AG20443 (cell line): Measurements from ENCODE around the gene UCHL5.
"Not testable (repeated sequence)": the region's sequence is repeated elsewhere in the genome, so short reads cannot be mapped to it uniquely, and the experiment has no call there.

Experiments used
- DNase-seq: peaks from one replicate; pipeline ENCODE4 v3.0.0; 2012; ENCODE audit warnings: low spot score, mixed read lengths

Gene UCHL5

DNA sequence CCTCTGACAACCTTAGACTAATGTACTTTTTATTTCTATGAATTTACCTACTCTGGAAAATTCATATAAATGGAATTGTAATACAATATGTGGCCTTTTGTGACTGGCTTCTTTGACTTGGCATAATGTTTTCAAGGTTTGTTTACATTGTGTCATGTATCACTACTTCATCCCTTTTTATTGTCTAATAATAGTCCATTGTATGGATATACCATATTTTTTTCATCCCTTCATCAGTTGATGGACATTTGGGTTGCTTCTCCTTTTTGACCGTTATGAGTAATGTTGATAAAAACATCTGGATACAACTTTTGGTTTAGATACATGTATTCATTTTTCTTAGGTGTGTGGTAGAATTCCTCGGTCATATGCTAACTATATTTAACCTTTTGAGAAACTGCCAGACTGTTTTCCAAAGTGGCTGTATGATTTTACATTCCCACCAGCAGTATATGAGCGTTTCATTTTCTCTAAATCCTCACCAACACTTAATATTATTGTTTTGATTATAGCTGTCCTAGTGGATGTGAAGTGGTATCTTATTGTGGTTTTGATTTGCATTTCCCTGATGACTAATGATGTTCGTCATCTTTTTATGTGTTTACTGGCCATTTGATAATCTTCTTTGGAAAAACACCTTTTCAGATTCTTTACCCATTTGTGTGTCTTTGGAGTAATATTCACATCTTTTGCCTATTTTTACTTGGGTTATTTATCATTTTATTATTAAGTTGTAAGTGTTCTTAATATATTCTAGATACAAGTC lies 3.7 kb upstream of the UCHL5 start:
- no peak for DNase-seq

DNA sequence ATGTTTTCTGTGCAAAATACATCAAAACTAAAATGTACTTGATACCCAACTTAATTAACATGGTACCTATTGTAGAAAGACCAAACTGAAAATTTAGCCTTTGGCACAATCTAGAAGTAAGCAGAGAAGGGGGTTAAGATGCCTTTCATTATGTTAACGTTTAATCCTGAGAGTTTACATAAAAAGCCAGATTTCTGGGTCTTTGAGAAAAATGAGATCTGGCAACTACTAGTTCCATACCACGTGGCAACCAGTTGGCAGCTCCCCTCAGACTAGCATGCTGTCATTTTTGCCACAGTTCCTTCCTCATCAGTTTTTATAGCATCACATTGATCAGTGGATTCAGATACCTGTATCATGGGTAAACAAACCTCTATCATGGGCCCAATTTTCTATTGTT lies 1.8 kb upstream of the UCHL5 start:
- peak; percentile 17 for DNase-seq

DNA sequence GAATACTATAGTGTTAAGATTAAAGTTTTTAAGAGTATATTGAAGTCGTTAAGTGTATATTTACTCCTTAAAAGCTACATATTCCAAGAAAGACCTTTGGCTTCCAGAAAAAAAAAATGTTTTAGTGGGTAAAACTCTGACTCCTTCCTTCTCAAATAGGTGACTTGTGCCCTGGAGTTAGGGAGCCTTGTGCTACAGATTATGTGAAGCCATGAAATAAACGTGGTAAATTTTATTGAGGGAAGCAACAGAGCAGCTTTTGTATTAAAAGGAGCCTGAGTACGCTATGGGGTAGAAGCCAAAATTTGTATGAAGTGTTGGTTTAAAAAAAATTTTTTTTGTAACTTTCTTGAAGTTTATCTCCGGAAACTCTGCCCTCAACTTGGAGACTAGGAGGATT lies 1.2 kb upstream of the UCHL5 start:
- DNase-seq: no peak

DNA sequence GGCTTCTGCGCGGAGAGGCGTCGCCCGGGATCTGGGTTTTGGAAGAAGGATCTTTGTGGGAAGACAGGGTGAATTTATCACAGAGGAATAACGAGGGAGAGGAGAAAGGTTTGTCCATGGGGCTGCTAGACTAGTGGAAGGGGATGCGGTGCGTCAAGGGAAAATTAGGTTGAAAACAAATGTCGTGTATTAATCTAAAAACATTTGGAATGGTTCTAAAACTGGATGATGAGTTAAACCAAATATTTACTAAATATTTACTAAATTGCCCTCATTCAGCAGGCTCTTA lies 899 bp upstream of the UCHL5 start:
- DNase-seq: no peak

DNA sequence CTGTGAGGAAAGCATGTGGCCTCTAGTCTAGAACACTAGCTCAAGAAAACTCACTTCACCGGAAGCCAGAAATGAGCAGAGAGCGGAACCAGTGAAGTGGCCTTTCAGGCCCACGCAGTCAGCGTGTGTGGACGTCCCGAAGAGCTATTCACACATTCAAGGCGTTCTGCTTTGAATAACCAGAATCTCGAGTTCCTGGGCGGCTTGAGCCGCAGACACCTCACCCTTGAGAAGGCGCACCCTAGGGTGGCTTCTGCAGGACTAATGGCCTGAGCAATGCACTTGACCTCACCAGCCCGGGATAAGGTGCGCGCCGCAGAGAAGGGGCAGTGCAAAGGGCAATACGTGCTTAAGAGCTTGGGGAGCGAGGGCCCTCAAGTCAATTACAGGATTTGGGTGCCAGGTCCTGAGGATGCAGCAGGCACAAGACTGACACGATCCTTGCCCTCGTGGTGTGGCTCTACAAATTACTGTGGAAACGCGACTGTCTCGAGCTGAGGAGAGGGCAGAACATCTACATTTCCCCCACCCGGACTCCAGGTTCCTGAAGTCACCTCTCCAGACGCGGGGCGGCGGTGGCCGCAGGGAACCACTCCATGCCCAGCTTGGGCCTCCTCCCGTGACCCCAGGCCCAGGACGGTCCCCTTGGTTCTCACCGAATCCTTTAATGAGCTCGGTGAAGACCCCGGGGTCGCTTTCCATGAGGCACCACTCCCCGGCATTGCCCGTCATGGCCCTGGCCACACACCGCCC lies 455 bp downstream of the UCHL5 start:
- peak; percentile 50 for DNase-seq

DNA sequence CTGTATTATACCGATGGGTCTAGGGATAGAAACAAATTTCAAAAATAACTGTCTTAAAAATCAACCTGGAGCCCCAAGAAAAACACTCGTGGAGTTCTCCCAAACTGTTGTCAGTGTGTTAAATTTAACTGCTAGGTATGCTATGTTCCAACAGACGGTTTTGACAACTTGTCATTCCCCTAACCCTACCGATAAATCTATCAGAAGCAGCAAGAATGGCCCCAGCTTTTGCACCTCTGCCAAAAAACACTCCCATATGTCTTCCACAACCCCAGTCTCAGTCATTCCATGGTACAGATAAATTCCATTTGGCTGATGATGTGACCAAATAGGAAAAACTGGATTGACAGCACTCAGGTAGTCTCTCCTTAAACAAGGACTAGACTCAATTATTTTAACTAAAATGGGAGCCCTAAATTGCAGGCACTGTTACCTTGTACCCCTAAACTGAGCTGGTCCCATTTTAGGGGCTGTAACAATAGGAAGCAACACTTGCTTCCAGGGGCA lies 4.9 kb downstream of the UCHL5 start:
- no peak for DNase-seq

DNA sequence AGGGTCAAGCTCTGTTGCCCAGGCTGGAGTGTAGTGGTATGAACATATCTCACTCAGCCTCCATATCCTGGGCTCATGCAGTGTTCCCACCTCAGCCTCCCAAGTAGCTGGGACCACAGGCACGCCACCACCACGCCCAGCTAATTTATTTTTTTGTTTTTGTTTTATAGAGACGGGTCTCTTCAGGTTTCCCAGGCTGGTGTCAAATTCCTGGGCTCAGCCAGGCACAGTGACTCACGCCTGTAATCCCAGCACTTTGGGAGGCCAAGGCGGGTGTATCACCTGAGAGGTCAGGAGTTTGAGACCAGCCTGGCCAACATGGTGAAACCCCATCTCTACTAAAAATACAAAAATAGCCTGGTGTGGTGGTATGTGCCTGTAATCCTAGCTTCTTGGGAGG lies 10.2 kb downstream of the UCHL5 start:
- not testable (repeated sequence) for DNase-seq

DNA sequence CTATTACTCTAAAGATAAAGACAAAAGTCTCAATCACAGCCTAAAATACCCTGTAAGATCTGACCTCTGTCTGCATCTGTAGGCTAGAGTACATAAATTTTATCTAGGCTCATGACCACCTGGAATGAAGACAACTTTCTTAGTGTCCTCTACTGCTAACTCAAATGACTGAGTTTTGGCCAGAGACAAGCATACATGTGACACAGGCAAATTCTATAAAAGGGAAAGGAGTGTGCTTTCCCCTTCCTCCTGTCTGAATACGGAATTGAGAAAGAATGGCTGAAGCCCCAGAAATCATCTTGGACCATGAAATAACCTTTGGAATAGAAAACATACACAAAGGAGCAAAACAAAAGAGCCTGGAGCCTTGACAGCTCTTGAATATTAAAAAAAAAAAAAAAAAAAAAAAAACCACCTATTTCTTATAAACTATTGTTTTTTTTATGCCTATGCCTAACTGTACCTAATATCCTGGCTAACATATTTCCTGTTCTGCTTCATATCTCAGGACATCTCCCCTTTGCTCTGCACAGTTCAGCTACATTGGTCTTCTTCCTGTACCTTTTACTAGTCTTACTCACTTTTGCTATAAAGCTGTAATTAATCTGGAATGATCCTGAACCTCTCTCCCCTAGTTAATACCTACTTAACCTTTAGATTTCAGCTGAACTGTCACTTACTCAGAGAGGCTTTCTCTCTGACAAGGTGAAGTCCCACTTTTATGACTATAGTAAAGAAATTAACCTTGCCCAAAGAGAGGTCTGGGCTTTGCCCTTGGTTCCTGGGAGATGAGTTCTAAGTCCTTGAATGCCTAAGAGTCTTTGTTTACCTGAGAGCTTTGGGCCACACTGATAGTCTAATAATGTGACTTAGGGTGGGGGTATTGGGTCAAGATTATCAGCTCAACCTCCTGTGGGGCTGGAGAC lies 16.1 kb downstream of the UCHL5 start:
- no peak for DNase-seq

DNA sequence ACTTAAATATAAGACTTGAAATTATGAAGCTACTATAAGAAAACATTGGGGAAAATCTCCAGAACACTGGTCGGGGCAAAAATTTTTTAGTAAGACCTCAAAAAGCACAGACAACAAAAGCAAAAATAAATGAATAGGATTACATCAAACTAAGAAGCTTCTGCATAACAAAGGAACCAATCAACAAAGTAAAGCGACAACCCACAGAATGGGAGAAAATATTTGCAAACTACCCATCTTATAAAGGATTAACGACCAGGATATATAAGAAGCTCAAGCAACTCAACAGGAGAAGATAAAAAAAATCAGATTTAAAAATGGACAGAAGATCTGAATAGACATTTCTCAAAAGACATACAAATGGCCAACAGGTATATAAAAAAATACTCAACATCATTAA lies 19.1 kb downstream of the UCHL5 start:
- DNase-seq: no peak

DNA sequence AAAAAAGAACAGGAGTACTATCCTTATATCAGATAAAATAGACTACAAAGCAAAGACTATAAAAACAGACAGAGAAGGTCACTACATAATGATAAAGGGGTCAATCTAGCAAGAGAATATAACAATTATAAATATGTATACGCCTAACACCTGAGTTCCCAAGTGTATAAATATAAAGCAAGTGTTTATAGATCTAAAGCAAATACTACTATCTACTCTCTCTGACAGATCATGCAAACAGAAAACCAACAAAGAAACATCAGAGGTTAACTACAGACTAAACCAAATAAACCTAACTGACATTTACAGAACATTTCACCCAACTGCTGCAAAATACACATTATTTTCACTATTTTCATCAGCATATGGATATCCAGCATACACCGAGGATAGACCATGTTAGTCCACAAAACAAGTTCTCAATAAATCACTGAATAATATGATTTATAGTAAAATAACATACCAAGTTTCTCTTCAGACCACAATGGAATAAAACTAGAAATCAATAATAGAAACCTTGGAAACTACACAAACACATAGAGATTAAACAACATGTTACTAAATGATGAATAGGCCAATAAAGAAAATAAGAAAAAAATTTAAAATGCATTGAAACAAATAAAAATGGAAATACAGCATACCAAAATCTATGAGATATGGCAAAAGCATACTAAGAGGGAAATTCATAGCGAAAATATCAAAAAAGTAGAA lies 22.7 kb downstream of the UCHL5 start:
- DNase-seq: no peak

DNA sequence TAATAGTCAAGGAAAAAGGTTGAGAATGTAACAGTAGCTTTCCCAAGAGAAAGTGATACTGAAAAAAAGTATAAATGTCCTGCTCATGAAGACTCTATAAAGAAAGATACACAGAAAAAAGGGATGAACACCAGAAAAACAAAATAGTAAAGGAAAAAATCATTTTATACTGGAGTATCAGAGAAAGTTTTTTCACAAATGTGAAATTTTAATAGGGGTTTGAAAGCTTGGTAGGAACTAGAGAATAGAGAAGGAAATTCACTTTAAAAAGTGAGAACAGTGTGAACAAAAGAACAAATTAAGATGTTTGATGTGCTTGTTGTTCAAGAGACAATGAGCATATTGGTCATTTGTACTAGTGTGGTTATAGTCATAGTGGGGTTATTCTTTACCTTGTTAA lies 25.6 kb downstream of the UCHL5 start:
- DNase-seq: no peak

DNA sequence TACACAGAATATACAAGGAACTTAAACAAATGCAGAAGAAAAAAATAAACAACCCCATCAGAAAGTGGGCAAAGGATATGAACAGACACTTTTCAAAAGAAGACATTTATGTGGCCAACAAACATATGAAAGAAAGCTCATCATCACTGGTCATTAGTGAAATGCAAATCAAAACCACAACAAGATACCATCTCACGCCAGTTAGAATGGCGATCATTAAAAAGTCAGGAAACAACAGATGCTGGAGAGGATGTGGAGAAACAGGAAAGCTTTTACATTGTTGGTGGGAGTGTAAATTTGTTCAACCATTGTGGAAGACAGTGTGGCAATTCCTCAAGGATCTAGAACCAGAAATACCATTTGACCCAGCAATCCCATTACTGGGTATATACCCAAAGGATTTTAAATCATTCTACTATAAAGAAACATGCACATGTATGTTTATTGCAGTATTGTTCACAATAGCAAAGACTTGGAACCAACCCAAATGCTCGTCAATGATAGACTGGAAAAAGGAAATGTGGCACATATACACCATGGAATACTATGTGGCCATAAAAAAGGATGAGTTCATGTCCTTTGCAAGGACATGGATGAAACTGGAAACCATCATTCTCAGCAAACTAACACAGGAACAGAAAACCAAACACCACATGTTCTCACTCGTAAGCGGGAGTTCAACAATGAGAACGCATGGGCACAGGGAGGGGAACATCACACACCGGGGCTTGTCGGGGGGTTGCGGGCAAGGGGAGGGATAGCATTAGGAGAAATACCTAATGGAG lies 26.3 kb downstream of the UCHL5 start:
- not testable (repeated sequence) for DNase-seq

DNA sequence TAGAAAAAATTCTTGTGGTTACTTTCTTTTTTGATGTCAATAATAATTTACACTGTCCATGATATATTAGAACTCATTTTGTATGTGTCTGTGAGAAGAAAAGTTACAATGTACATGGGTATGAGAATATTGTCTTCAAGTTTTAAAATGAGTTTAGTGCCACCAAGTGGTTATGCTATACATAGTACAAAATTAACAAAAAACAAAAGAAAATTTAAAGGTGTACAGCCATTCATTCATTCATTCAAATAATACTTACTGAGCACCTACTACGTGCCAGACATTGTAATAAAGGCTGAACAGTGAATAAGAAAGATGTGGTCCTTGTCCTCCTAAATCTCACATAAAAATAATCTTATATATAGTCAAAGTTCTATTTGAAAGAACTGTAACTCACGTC lies 27.7 kb downstream of the UCHL5 start:
- DNase-seq: peak; percentile 9

DNA sequence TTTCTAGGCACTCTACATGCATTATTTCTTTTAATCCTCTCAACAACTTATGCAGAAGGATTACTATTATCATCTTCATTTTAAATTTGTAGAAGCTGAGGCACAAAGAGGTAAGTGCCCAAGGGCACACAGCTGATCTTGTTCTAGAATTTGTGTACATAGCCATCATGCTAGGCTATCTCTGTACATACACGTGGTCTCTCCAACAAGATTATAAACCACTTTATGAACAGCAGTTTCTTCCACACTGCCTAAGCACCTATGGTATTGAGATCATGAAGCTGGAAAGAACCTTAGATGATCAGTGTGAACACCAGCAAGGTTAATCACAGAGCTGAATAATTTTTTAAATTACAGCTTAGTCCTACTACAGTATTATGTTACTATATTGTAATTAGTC lies 28.9 kb downstream of the UCHL5 start:
- DNase-seq: no peak

DNA sequence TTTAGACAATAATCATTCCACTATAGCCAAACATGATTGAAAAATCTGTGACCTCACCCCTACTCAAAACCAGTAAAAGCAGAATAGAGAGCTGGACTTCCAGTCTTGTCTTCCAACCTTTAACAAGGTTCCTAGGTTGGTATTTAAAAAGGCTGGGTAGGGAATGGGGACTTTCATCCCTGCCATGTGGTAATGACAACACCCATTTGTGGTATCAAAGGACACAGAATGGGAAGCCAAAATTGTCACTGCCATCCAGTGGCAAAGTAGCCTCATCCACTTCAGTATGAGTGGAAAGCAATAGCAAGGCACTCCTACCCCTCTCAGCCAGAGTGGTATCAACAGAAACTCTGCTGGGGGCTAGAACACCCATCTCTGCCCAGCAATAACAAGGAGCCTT lies 33.9 kb downstream of the UCHL5 start:
- no peak for DNase-seq

DNA sequence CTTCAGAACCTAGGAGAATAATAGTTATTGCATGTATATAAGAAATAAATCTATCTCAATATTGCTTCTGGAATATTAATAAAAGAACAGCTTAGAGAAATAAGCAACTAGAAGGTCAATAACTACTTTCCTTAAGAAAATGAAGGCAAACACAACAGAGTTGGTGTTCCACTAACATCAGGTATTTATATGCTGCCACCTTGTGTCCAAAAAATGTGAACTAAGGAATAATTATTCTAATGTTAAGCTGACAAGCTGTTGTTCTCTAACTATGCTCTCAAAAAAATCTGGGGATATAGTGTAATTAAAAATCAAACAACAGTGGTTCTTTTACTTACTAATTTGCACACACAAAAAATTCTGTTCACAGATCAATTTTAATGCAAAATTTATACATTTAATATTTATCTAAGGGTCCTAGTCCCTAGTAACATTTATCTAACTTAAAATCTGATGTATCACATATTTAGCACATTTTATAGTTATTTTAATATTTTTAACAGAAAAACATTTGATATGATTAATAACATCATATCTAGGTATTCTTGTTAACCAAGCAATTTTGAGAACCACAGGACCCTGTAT lies 39.6 kb downstream of the UCHL5 start:
- DNase-seq: peak; percentile 23

DNA sequence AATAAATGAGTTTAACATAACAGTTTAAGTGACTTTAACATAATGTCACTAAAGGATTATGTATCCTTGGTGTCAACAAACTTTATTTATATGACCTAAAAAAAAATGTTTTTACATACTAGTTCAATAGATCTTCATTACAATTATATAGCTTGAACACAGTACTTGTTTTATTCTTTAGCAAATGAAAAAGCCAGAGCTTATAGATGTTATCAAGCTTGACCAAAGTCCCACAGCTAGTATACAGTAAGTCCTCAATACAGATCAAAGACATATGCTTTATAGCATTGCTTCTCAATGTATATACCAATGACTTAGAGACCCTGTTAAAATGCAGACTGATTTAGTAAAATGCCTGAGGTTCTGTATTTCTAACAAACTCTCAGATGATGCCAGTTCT lies 42.4 kb downstream of the UCHL5 start:
- DNase-seq: no peak

DNA sequence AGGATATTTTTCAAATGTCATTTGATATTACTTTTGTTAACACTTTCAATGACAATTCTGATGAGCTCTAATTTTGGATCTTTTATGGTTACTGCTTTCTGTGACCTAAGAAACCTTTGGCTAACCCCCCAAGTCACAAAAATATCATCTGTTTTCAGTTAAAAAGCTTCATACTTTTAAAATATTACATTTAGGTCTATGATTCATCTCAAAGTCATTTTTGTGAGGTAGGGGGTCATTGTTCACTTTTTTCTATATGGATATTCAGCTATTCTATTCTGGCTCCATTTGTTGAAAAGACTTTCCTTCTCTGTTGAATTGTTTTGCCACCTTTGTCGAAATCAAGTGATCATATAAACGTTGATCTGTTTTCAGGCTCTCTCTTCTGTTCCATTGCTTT lies 44.8 kb downstream of the UCHL5 start:
- DNase-seq: no peak

DNA sequence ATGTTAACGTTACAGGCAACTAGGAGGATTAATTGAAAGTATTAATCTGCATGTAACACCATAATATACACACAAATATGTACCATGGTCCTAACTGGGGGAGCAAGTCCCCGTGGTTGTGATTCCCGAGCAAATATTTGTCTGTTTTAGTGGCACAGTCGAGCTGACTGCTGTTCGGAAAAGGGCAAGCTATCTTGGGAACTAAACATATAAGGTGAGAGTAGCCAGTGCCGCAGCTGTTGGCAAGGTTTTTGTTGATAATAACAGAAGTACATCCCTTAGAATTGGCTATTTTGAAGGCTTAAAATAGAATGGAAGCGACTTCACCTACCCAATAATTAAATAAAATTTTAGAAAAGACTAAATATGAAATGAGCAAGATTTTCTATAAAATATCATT lies 45.5 kb downstream of the UCHL5 start:
- no peak for DNase-seq

DNA sequence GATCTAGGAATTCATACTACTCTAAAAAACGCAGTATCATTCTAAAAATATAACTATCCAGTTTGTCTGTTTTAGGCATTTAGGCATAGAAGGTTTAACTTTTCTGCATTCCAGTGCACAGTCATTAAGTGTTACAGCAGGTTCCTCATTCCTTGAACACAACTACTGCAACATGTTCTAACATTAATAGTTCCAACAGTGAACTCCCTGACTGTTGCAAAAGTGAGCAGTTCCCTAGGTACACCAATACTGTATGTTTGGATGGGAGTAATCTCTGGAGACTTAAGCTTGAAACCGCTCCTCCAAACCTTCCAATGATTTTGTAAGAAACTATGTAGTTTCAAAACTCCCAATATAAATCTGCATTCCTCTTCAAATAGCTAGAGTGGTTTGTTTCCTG lies 46.2 kb downstream of the UCHL5 start:
- DNase-seq: no peak

DNA sequence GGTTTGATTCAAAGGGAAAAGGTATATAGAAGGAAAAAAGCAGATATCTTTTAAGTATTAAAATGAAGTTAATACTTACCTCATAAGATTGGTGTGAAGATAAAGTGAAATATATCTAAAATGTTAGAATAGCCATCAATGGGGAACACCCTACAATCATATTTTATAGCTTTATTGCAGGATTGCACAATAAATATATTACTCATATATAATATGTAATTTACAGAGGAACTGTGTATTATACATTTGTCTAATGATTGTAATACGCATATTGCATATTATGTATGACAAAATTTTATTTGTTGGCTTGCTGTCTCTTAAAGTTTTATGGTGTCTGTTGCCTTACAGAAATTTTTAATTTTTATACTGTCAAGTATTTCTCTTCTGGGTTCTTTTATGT lies 47.8 kb downstream of the UCHL5 start:
- DNase-seq: no peak
